ENCODE measurements around the gene ZNF548.

The ZNF548 gene

DNA sequence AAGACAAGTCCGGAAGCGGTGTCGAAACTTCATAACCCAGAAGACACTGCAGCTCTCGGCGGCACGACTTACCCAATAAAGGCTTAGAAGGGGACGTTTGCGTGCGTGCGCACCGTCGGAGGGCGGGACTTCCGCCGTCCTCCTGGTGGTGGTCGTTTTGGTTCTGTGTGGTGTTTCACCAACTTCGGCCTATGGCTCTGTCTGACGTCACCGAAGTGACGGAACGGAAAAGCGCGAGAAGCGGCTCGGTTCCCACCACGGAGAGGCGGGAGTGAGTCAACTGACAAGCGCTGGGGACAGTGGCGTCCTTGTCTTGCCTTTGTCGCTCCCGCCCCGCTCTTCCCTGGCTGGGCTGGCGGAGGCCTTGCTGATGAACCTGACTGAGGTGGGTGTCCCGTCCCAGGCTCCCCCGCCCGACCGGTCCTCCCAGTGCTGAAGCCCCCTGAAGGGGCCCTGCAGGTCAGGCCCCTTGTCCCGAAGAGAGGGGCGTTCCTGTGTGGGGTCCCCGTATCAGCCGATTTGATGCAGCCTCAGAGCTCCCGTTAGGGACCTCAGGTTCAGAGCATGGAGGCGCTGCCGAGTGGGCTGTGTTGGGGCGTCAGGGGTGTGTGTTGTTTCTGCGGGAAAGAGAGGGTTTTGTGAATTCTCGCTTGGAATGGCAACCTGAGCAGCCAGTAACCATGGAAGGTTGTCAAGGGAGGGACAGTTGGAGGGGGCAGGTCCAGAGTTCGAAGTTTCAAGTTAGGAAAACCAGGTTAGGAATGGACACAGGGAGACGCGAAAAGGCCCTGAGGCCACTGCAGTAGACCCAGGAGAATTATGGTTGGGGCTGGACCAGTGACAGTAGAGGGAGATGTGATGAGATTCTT is at the start of gene ZNF548:
ZNF548 (plus strand) TSS at position 125 of the 869 bp plus-strand sequence; CDS start at position 371, 246 bp downstream.
- Histone ChIP-seq H3K9ac (ENCODE audit: low read length) (peak within 1 kb of the TSS; percentile 88), H3K4me3 (ENCODE audit: low read length) (peak within 1 kb of the TSS; percentile 61), H3K27me3 (ENCODE audit: control insufficient read depth, insufficient read depth, low read length) (no peaks in the 10 kb centered on the region), H3K4me1 (ENCODE audit: control insufficient read depth, insufficient read depth, low read length) (peaks cover 9% of the 10 kb centered on the region), H3K36me3 (ENCODE audit: control insufficient read depth, insufficient read depth, low read length) (no peaks in the 10 kb centered on the region), H3K9me3 (ENCODE audit: control insufficient read depth, low read length) (no peaks in the 10 kb centered on the region)

DNA sequence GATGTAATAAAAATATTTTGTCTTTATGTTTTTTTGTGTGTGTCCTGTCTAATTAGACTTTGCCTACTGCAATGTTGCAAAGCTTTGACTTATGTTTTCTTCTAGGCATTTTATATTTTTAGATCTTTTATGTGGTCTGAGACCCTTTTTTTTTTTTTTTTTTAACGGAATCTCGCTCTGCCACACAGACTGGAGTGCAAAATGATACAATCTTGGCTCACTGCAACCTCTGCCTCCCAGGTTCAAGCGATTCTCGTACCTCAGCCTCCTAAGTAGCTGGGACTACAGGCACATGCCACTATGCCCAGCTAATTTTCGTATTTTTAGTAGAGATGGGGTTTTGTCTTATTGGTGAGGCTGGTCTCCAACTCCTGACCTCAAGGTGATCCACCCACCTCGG is 47.1 kb upstream of the ZNF548 start:
- Histone ChIP-seq H3K36me3 (ENCODE audit: control insufficient read depth, insufficient read depth, low read length) (no peaks in the 10 kb centered on the region), H3K27me3 (ENCODE audit: control insufficient read depth, insufficient read depth, low read length) (no peaks in the 10 kb centered on the region), H3K4me3 (ENCODE audit: low read length) (no peak overlapping the region), H3K9me3 (ENCODE audit: control insufficient read depth, low read length) (no peaks in the 10 kb centered on the region), H3K4me1 (ENCODE audit: control insufficient read depth, insufficient read depth, low read length) (no peaks in the 10 kb centered on the region), H3K9ac (ENCODE audit: low read length) (no peak overlapping the region)

DNA sequence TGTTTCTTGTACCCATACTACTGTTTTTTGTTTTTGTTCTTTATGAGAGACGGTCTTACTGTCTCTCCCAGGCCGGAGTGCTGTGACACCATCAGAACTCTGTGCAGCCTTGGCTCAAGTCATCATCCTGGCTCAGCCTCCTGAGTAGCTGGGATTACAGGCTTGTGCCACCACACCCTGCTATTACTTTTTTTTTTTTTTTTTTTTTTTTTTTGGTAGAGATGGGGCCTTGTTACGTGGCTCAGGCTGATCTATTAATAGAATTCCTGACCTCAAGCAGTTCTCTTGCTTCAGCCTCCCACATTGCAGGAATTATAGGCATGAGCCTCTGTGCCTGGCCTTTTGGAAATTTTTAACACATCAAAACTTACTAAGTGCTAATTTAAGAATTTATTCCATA is 41.5 kb upstream of the ZNF548 start:
- no peaks in the 10 kb centered on the region for H3K9me3 ChIP-seq (ENCODE audit: control insufficient read depth, low read length)
- H3K9ac ChIP-seq (ENCODE audit: low read length) = no peak overlapping the region
- H3K36me3 ChIP-seq (ENCODE audit: control insufficient read depth, insufficient read depth, low read length) = no peaks in the 10 kb centered on the region
- no peaks in the 10 kb centered on the region for H3K27me3 ChIP-seq (ENCODE audit: control insufficient read depth, insufficient read depth, low read length)
- no peak overlapping the region for H3K4me3 ChIP-seq (ENCODE audit: low read length)
- peaks cover 11% of the 10 kb centered on the region for H3K4me1 ChIP-seq (ENCODE audit: control insufficient read depth, insufficient read depth, low read length)

DNA sequence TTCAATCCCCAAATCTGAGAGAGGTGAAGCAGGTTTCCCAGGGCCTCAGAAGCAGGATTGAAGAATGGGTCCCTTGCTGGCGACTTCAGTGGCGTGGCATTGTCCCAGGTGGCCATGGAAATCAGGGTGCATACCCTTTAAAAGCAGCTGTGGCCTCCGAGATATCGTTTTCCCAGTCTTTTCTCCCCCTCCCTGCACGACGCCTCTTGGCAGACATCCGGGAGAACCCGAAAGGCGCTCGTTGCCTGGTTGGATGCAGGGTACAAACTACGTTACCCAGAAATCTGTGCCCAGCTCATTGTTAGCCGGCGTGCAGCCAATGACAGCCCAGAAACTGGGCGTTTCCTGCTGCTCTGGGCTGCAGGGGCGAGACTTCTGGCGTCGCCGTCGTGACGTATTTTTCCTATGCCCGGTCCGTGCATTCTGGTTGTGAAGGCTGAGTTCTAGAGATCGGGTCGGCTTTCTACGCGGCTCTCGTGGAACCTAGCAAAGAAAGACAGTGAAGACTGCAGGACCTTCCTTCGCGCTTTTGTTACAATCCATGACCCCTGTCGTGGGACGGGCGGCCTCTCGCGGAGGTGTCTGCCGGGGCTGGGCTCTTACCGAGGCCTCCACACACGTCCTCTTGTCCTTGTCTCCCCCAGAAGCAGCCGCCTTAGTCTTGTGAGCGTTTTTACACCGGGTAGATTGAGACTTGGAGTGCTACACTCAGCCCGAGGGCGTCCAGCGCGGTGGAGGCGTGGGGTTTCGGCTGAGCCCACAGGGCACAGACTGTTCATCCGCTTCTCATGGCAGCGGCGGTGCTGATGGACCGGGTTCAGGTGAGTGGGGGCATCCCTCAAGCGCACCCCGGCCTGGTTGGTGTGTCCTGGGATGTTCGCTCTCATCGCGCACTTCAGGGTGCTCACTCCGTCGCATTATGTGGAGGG is 38.5 kb upstream of the ZNF548 start, which contains the start of gene ZNF304:
ZNF304 (plus strand) TSS at position 395 of the 929 bp plus-strand sequence; CDS start at position 789, 394 bp downstream.
- Histone ChIP-seq H3K27me3 (ENCODE audit: control insufficient read depth, insufficient read depth, low read length) (no peaks in the 10 kb centered on the region), H3K9ac (ENCODE audit: low read length) (peak within 1 kb of the TSS; percentile 90), H3K4me3 (ENCODE audit: low read length) (peak within 1 kb of the TSS; percentile 96), H3K9me3 (ENCODE audit: control insufficient read depth, low read length) (peaks cover 6% of the 10 kb centered on the region), H3K36me3 (ENCODE audit: control insufficient read depth, insufficient read depth, low read length) (peaks cover 6% of the 10 kb centered on the region), H3K4me1 (ENCODE audit: control insufficient read depth, insufficient read depth, low read length) (peaks cover 11% of the 10 kb centered on the region)

DNA sequence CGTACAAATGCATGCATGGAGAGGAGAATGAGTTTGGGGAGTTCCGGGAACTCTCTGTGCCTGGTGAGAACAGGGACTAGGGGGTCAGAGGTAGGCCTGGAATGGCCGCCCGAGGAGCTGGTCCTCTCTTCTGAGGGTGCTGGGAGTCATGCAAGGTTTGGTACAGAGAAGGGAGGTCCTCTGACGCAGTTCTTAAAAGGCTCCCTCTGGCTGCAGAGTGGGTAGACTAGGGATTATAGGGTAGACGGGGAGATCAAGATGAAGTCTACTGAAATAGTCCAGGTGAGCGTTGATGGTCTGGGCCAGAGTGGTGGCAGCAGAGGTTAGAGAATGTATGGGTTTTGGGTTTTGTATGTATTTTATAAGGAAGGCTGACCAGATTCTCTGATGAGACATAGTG is 37.8 kb upstream of the ZNF548 start:
- peaks cover 6% of the 10 kb centered on the region for H3K9me3 ChIP-seq (ENCODE audit: control insufficient read depth, low read length)
- peaks cover 11% of the 10 kb centered on the region for H3K4me1 ChIP-seq (ENCODE audit: control insufficient read depth, insufficient read depth, low read length)
- H3K4me3 ChIP-seq (ENCODE audit: low read length) = peak overlapping the region; percentile 96
- H3K36me3 ChIP-seq (ENCODE audit: control insufficient read depth, insufficient read depth, low read length) = peaks cover 13% of the 10 kb centered on the region
- H3K9ac ChIP-seq (ENCODE audit: low read length) = peak overlapping the region; percentile 90
- no peaks in the 10 kb centered on the region for H3K27me3 ChIP-seq (ENCODE audit: control insufficient read depth, insufficient read depth, low read length)

DNA sequence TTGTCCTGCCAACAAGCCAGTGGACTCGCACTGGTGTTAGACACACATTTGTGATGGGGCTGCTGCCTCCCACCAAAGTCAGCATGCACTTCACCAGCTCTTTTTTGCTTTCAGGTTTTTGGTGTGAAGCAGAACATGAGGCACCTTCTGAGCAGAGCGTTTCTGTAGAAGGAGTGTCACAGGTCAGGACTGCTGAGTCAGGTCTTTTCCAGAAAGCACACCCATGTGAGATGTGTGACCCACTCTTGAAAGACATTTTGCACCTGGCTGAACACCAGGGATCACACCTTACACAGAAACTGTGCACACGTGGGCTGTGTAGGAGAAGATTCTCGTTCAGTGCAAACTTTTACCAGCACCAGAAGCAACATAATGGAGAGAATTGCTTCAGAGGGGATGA is 33.7 kb upstream of the ZNF548 start:
- no peak overlapping the region for H3K9ac ChIP-seq (ENCODE audit: low read length)
- H3K9me3 ChIP-seq (ENCODE audit: control insufficient read depth, low read length) = peaks cover 6% of the 10 kb centered on the region
- H3K4me1 ChIP-seq (ENCODE audit: control insufficient read depth, insufficient read depth, low read length) = peaks cover 11% of the 10 kb centered on the region
- no peak overlapping the region for H3K4me3 ChIP-seq (ENCODE audit: low read length)
- no peaks in the 10 kb centered on the region for H3K27me3 ChIP-seq (ENCODE audit: control insufficient read depth, insufficient read depth, low read length)
- peaks cover 18% of the 10 kb centered on the region for H3K36me3 ChIP-seq (ENCODE audit: control insufficient read depth, insufficient read depth, low read length)

DNA sequence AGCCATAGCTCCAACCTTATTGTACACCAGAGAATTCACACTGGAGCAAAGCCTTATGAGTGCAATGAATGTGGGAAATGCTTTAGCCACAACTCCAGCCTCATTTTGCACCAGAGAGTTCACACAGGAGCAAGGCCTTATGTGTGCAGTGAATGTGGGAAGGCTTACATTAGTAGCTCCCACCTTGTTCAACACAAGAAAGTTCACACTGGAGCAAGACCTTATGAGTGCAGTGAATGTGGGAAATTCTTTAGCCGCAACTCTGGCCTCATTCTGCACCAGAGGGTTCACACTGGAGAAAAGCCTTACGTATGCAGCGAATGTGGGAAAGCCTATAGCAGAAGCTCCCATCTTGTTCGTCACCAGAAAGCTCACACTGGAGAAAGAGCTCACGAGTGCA is 32.2 kb upstream of the ZNF548 start:
- no peak overlapping the region for H3K4me3 ChIP-seq (ENCODE audit: low read length)
- peaks cover 18% of the 10 kb centered on the region for H3K36me3 ChIP-seq (ENCODE audit: control insufficient read depth, insufficient read depth, low read length)
- H3K9me3 ChIP-seq (ENCODE audit: control insufficient read depth, low read length) = peaks cover 6% of the 10 kb centered on the region
- H3K4me1 ChIP-seq (ENCODE audit: control insufficient read depth, insufficient read depth, low read length) = peaks cover 3% of the 10 kb centered on the region
- H3K9ac ChIP-seq (ENCODE audit: low read length) = no peak overlapping the region
- H3K27me3 ChIP-seq (ENCODE audit: control insufficient read depth, insufficient read depth, low read length) = no peaks in the 10 kb centered on the region

DNA sequence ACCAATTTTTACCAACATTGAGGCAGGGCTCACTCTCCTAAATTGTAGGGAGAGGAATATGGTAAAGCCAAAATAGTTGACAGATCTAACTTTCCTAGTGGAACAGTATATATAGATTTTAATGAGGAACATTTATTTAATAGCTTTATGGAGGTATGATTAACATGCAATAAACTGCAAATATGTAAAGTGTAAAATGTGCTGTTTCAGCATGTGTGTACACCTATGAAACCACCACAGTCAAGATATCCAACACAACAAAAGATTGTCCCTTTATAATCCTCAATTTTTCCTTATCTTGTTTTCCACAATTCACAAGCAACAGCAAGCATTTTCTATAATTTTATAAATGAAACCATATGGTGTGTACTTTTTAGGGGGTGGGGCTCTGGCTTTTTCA is 30.4 kb upstream of the ZNF548 start:
- Histone ChIP-seq H3K36me3 (ENCODE audit: control insufficient read depth, insufficient read depth, low read length) (peaks cover 18% of the 10 kb centered on the region), H3K9me3 (ENCODE audit: control insufficient read depth, low read length) (peaks cover 6% of the 10 kb centered on the region), H3K27me3 (ENCODE audit: control insufficient read depth, insufficient read depth, low read length) (no peaks in the 10 kb centered on the region), H3K9ac (ENCODE audit: low read length) (no peak overlapping the region), H3K4me1 (ENCODE audit: control insufficient read depth, insufficient read depth, low read length) (peaks cover 4% of the 10 kb centered on the region), H3K4me3 (ENCODE audit: low read length) (no peak overlapping the region)

DNA sequence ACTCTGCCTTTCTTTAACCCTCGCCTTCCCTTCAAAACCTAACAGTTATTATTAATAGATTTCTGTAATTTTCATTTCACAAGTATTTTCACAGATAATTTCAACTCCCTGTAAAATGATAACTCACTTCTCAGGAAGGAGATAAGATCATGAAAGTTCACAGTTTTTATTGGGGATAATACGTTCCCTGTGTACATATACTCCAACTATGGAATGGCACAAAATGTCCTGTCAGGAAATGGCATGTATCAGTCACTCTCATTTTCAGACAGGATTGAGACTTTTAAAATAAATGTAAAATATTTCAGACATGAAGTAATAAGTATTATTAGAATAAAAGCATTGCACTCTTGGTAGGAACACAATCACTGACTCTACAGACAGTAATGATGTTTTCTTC is 27.2 kb upstream of the ZNF548 start:
- H3K36me3 ChIP-seq (ENCODE audit: control insufficient read depth, insufficient read depth, low read length) = no peaks in the 10 kb centered on the region
- no peaks in the 10 kb centered on the region for H3K9me3 ChIP-seq (ENCODE audit: control insufficient read depth, low read length)
- no peaks in the 10 kb centered on the region for H3K27me3 ChIP-seq (ENCODE audit: control insufficient read depth, insufficient read depth, low read length)
- H3K4me3 ChIP-seq (ENCODE audit: low read length) = peak overlapping the region; percentile 80
- H3K9ac ChIP-seq (ENCODE audit: low read length) = peak overlapping the region; percentile 53
- peaks cover 4% of the 10 kb centered on the region for H3K4me1 ChIP-seq (ENCODE audit: control insufficient read depth, insufficient read depth, low read length)

DNA sequence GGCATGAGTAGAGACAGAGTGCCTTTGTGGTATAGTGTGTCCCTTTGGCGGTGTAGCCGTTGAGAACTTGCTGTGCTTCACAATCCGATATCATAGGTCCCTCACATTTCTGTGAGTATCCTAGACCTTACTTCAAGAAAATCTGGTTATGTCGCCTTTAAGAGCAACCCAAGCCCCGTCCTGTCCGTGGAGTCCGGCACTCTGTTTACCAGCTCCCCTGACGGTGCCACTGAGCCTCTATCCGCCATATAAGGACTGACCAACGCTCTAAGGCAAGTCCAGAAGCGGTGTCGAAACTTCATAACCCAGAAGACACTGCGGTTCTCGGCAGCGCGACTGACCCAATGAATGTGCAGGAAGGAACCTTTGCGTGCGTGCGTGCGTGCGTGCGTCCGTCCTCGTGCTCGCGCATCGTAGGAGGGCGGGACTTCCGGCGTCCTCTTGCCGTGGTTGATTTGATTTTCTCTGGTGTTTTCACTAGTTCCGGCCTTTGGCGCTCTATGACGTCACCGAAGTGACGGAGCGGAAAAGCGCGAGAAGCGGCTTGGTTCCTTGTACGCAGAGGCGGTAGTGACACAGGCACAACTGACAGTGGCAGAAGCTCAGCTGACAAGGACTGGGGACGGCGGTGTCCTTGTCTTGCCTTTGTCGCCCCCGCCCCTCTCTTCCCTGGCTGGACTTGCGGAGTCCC is 26.5 kb upstream of the ZNF548 start, which contains the start of the genes TRAPPC2B and ZNF547:
TRAPPC2B (plus strand) TSS at position 555 of the 691 bp plus-strand sequence. CDS start 1,283 bp downstream, outside the sequence.
ZNF547 (plus strand) TSS at position 555 of the 691 bp plus-strand sequence. CDS start 5,005 bp downstream, outside the sequence.
- peak within 1 kb of the TSS; percentile 76 for H3K9ac ChIP-seq (ENCODE audit: low read length)
- H3K4me1 ChIP-seq (ENCODE audit: control insufficient read depth, insufficient read depth, low read length) = peaks cover 4% of the 10 kb centered on the region
- peak within 1 kb of the TSS; percentile 80 for H3K4me3 ChIP-seq (ENCODE audit: low read length)
- no peaks in the 10 kb centered on the region for H3K9me3 ChIP-seq (ENCODE audit: control insufficient read depth, low read length)
- H3K27me3 ChIP-seq (ENCODE audit: control insufficient read depth, insufficient read depth, low read length) = no peaks in the 10 kb centered on the region
- no peaks in the 10 kb centered on the region for H3K36me3 ChIP-seq (ENCODE audit: control insufficient read depth, insufficient read depth, low read length)

DNA sequence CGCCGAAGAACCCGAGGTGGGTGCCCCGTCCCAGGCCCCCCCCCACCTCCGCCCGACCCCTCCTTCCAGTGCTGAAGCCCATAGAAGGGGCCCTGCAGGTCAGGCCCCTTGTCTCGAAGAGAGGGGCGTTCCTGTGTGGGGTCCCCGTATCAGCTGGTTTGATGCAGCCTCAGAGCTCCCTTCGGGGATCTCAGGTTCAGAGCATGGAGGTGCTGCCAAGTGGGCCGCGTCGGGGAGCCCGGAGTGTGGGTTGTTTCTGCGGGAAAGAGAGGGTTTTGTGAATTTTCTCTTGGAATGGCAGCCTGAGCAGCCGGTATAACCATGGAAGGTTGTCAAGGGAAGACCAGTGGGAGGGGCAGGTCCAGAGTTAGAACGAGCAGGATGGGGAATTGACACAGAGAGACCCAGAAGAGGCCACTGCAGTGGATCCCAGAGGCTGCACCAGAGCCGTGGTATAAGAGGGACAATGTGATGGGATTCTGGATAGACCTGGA is 25.9 kb upstream of the ZNF548 start:
- H3K4me3 ChIP-seq (ENCODE audit: low read length) = peak overlapping the region; percentile 80
- H3K27me3 ChIP-seq (ENCODE audit: control insufficient read depth, insufficient read depth, low read length) = no peaks in the 10 kb centered on the region
- H3K4me1 ChIP-seq (ENCODE audit: control insufficient read depth, insufficient read depth, low read length) = peaks cover 4% of the 10 kb centered on the region
- H3K9ac ChIP-seq (ENCODE audit: low read length) = peak overlapping the region; percentile 76
- H3K9me3 ChIP-seq (ENCODE audit: control insufficient read depth, low read length) = no peaks in the 10 kb centered on the region
- no peaks in the 10 kb centered on the region for H3K36me3 ChIP-seq (ENCODE audit: control insufficient read depth, insufficient read depth, low read length)
